Measurements from ENCODE around the gene ANKHD1.
A peak's percentile ranks its signal among the peaks of the same experiment; 100 is the strongest.

ANKHD1 gene

GRCh38 chr5:140401362-140402257 is at the start of gene ANKHD1:
Gene ANKHD1 (plus strand): TSS chr5:140401833. CDS start chr5:140401968, 135 bp downstream.
- peak; percentile 96 for DNase-seq (ENCODE audit: low read depth)

GRCh38 chr5:140355546-140355945 is 46.1 kb upstream of the ANKHD1 start:
- DNase-seq (ENCODE audit: low read depth): no peak

- DNase-seq (ENCODE audit: low read depth): no peak
These were observed 44.5 kb upstream of the ANKHD1 start for GRCh38 chr5:140356853-140357725.

- peak; percentile 31 for DNase-seq (ENCODE audit: low read depth)
These were observed 43.9 kb upstream of the ANKHD1 start for GRCh38 chr5:140357726-140358093.

- DNase-seq (ENCODE audit: low read depth): no peak
These were observed 42.8 kb upstream of the ANKHD1 start for GRCh38 chr5:140358738-140359310.

- DNase-seq (ENCODE audit: low read depth): no peak
These were observed 41.5 kb upstream of the ANKHD1 start, which contains the start of gene SLC4A9 for GRCh38 chr5:140360101-140360500. Gene SLC4A9 (plus strand): TSS chr5:140360194. CDS start chr5:140360237, 43 bp downstream.

- DNase-seq (ENCODE audit: low read depth): no peak
These were observed 40.8 kb upstream of the ANKHD1 start for GRCh38 chr5:140360681-140361479.

GRCh38 chr5:140361901-140362300 is 39.7 kb upstream of the ANKHD1 start:
- no peak for DNase-seq (ENCODE audit: low read depth)

- DNase-seq (ENCODE audit: low read depth): no peak
These were observed 39.3 kb upstream of the ANKHD1 start for GRCh38 chr5:140362311-140362710.

GRCh38 chr5:140362875-140363630 is 38.6 kb upstream of the ANKHD1 start:
- DNase-seq (ENCODE audit: low read depth): peak; percentile 49

- DNase-seq (ENCODE audit: low read depth): no peak
These were observed 37.8 kb upstream of the ANKHD1 start for GRCh38 chr5:140363631-140364471.

- DNase-seq (ENCODE audit: low read depth): no peak
These were observed 37.2 kb upstream of the ANKHD1 start for GRCh38 chr5:140364472-140364765.

- DNase-seq (ENCODE audit: low read depth): no peak
These were observed 36.4 kb upstream of the ANKHD1 start for GRCh38 chr5:140365282-140365681.

GRCh38 chr5:140365941-140366340 is 35.7 kb upstream of the ANKHD1 start:
- no peak for DNase-seq (ENCODE audit: low read depth)

GRCh38 chr5:140366589-140367255 is 34.9 kb upstream of the ANKHD1 start:
- DNase-seq (ENCODE audit: low read depth): no peak

- DNase-seq (ENCODE audit: low read depth): no peak
These were observed 34.2 kb upstream of the ANKHD1 start for GRCh38 chr5:140367256-140368013.

GRCh38 chr5:140371356-140372151 is 30.1 kb upstream of the ANKHD1 start:
- no peak for DNase-seq (ENCODE audit: low read depth)

GRCh38 chr5:140372971-140373487 is 28.6 kb upstream of the ANKHD1 start:
- peak; percentile 2 for DNase-seq (ENCODE audit: low read depth)

All from T-helper 22 cell (primary cell).